Measurements from ENCODE around the gene EID3. TPM values are rescaled to one million over a fixed set of nuclear protein-coding genes. Genes with fewer than 3 reads are reported as not detected.
A peak's percentile ranks its signal among the peaks of the same experiment; 100 is the strongest.

The EID3 gene
- total and polyA plus RNA-seq, 12 donors, result 0.48 to 1.8 (median 1.0) TPM

DNA sequence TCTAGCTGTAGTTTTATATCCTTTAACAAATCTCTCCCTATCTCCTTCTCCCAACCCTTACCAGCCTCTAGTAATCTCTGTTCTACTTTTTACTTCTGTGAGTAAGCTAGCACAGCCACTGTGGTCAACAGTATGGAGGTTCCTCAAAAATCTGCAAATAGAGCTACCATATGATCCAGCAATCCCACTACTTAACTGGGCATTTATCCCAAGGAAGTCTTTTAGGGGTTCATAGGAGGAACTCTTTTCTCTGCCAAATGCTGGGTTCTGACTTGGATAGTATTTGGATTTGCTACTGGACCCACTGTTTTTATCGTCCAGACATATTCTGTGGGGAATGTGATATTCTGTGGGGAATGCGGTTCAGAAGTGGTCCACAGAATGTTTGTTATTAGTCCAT, 41.1 kb downstream of the EID3 start:
- H3K4me1 ChIP-seq, result peaks cover 0 to 43% (median 21%) of the 10 kb centered on the region in 9 donors
- no peak overlapping the region for H3K27ac ChIP-seq
- 81 to 88% methylated on average over 2 of the region's 2 CpGs for WGBS, 2 donors

DNA sequence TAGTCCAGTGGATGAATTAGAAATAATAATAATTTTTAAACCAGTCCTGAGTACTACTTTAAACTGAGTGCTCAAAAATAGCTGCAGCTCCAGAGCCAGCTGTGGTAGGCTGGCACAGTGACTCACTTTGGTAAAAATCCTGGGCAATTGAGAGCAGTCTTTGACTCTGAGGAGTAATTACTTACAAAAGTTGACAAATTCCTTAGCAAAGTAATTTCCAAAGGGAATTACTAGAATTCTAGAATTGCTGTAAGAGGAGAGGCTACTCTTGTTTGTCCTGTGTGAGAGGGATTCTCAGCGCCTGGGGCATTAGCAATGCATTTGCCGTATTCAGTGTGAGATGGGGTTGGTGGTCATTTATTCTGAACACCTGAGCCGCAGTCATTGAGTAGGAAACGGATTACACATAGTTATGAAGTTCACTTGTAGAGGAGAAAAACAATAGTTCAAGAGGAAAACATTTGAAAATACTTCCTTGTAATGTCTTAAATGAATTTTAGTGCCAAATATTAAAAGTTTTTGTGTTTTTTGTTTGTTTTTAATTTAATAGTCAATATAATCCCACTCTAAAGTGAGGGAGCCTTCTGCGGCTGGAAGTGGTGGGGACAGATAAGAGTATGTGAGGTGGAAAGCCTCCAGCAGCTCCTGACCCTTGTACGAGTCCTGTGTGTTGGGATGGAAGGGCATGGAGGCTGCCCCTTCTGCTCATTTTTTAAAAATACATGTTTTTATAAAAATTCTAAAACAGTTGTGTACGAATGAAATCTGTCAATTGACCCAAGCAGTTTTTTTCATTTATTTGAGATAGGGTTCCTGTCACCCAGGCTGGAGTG, 41.9 kb downstream of the EID3 start:
- Histone ChIP-seq H3K27me3 (no peaks in the 10 kb centered on the region), H3K4me1 (peaks cover 0 to 38% (median 13%) of the 10 kb centered on the region in 9 donors), H3K27ac (no peak overlapping the region), H3K36me3 (peaks cover 0 to 100% (median 31%) of the 10 kb centered on the region in 9 donors), H3K4me3 (no peak overlapping the region), H3K9me3 (no peaks in the 10 kb centered on the region)
- DNase-seq (no peak), ATAC-seq (peak in 2 of 8 donors; percentile 46 to 64)
- TF ChIP-seq, protein P1, sequence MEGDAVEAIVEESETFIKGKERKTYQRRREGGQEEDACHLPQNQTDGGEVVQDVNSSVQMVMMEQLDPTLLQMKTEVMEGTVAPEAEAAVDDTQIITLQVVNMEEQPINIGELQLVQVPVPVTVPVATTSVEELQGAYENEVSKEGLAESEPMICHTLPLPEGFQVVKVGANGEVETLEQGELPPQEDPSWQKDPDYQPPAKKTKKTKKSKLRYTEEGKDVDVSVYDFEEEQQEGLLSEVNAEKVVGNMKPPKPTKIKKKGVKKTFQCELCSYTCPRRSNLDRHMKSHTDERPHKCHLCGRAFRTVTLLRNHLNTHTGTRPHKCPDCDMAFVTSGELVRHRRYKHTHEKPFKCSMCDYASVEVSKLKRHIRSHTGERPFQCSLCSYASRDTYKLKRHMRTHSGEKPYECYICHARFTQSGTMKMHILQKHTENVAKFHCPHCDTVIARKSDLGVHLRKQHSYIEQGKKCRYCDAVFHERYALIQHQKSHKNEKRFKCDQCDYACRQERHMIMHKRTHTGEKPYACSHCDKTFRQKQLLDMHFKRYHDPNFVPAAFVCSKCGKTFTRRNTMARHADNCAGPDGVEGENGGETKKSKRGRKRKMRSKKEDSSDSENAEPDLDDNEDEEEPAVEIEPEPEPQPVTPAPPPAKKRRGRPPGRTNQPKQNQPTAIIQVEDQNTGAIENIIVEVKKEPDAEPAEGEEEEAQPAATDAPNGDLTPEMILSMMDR (IDR thresholded peaks at IDR 0.05), result no peak
- 84 to 85% methylated on average over 7 of the region's 7 CpGs for WGBS, 2 donors
- intact Hi-C loops (cut with DNase I), result no loop called here

More for the DNA sequence above, 41.1 kb downstream of the EID3 start:
- intact Hi-C loops (cut with DNase I), result no loop called here
- no peaks in the 10 kb centered on the region for H3K27me3 ChIP-seq
- no peaks in the 10 kb centered on the region for H3K9me3 ChIP-seq
- DNase-seq (no peak), ATAC-seq (no peak)
- TF ChIP-seq, protein P1 (IDR thresholded peaks at IDR 0.05), result no peak
- H3K4me3 ChIP-seq, result no peak overlapping the region
- H3K36me3 ChIP-seq, result peaks cover 0 to 100% (median 32%) of the 10 kb centered on the region in 9 donors

DNA sequence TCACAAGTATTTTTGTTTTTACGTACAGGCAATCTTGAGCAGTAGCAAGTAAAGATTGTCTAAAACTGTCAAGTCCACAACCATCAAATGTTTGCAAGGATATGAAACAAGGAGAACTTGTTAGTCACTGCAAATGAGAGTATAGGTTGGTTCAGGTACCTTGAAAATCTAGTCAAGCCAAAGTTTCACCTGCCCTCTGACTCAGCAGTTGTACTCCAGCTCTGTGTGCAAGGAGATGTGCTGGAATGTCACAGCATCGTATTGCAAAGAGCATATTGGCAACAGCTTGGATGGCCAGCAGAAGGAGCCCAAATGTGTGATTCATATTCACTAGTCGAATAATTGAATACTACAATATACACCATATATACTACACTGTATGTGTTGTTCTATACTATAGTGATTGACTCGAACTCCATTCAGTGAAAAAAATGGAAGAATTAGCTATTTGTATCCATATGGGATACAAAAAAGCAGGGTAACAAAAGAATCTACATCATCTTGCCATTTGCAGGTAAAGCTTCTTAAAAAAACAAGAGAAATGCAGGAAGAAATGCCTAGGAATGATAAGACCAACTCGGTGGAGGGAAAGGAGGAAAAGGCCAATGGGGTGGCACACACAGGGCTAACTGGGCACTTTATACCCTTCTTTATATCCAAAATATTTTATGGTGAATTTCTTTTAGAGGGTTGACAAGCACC, 44.0 kb downstream of the EID3 start:
- DNase-seq (no peak), ATAC-seq (no peak)
- Histone ChIP-seq H3K9me3 (no peaks in the 10 kb centered on the region), H3K27me3 (no peaks in the 10 kb centered on the region), H3K4me1 (peaks cover 0 to 28% (median 9%) of the 10 kb centered on the region in 9 donors), H3K4me3 (no peak overlapping the region), H3K36me3 (peaks cover 0 to 99% (median 25%) of the 10 kb centered on the region in 9 donors), H3K27ac (no peak overlapping the region)
- intact Hi-C loops (cut with DNase I), result no loop called here
- TF ChIP-seq, protein P1 (IDR thresholded peaks at IDR 0.05), result no peak
- WGBS, 2 donors, result 81 to 88% methylated on average over 5 of the region's 5 CpGs

DNA sequence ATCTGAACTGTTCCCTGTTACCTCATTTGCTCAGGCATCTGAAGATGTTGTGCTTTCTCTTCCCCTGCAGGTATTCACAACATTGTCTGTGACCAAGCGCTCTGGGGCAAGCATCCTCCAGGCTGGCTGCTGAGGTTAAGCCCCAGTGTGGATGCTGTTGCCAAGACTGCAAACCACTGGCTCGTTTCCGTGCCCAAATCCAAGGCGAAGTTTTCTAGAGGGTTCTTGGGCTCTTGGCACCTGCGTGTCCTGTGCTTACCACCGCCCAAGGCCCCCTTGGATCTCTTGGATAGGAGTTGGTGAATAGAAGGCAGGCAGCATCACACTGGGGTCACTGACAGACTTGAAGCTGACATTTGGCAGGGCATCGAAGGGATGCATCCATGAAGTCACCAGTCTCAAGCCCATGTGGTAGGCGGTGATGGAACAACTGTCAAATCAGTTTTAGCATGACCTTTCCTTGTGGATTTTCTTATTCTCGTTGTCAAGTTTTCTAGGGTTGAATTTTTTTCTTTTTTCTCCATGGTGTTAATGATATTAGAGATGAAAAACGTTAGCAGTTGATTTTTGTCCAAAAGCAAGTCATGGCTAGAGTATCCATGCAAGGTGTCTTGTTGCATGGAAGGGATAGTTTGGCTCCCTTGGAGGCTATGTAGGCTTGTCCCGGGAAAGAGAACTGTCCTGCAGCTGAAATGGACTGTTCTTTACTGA, 44.9 kb downstream of the EID3 start:
- no peak overlapping the region for H3K4me3 ChIP-seq
- peaks cover 0 to 28% (median 9%) of the 10 kb centered on the region in 9 donors for H3K4me1 ChIP-seq
- no peaks in the 10 kb centered on the region for H3K9me3 ChIP-seq
- DNase-seq (no peak), ATAC-seq (peak in 1 of 8 donors; percentile 36)
- TF ChIP-seq, protein P1 (IDR thresholded peaks at IDR 0.05), result no peak
- H3K27ac ChIP-seq, result no peak overlapping the region
- intact Hi-C loops (cut with DNase I), result no loop called here
- H3K27me3 ChIP-seq, result no peaks in the 10 kb centered on the region
- WGBS, 2 donors, result 95 to 97% methylated on average over 11 of the region's 11 CpGs
- peaks cover 0 to 99% (median 25%) of the 10 kb centered on the region in 9 donors for H3K36me3 ChIP-seq
